GM21825 (cell line): ENCODE data around the gene SCGB1A1.

Experiments used
- ATAC-seq: cut with Tn5 transposase; IDR thresholded peaks from one replicate; pipeline ENCODE4 v1.9.1; 2021; ENCODE audit warnings: mild to moderate bottlenecking, moderate library complexity; ENCODE audit not compliant: unreplicated experiment

The SCGB1A1 gene

DNA sequence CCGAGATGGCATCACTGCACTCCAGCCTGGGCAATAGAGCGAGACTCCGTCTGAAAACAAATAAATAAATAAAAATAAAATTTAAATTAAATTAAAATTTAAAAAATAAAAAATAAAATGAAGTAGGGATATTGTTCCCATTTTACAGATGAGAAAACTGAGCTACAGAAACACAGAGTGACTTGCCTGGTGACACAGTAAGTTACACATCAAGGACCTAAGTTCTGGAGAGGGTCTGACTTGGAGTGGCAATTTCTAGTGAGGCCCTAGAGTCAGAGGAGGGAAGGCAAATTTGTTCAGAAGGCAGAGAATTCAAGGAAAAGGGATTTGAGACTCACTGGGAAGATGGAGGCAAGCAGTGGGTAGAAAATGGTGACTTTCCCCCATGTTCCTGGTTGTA, 2.0 kb downstream of the SCGB1A1 start:
- no peak for ATAC-seq

DNA sequence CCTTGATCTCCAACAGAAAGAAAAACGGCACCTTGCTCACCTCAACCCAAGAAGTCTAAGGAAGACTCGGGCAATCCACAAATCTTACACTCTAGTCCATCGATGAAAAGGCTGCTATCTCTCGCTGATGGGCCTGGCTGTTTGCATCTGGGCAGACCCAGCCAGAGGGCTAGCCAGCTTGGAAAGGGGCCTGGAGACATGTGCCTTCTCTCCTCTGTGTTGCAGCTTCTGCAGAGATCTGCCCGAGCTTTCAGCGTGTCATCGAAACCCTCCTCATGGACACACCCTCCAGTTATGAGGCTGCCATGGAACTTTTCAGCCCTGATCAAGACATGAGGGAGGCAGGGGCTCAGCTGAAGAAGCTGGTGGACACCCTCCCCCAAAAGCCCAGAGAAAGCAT, 3.2 kb downstream of the SCGB1A1 start:
- ATAC-seq = no peak

DNA sequence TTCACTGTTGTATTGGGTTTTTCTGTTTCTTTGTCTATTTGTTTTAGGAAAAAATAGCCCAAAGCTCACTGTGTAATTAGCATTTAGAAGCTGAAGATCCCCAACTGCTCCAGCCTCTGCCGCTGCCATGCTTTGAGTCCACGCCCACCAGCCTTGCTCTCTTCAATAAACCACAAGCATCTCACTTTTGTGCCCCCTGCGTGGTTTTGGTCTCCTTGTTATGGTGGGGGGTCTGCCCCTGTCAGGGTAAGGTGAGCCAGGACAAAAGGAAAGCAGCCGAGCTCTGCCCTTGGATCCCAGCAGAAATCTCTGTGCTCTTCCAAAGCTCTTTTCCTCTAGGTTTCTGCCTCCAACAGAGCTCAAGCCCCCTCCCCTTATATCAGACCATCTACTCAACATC, 4.2 kb downstream of the SCGB1A1 start:
- ATAC-seq = no peak

DNA sequence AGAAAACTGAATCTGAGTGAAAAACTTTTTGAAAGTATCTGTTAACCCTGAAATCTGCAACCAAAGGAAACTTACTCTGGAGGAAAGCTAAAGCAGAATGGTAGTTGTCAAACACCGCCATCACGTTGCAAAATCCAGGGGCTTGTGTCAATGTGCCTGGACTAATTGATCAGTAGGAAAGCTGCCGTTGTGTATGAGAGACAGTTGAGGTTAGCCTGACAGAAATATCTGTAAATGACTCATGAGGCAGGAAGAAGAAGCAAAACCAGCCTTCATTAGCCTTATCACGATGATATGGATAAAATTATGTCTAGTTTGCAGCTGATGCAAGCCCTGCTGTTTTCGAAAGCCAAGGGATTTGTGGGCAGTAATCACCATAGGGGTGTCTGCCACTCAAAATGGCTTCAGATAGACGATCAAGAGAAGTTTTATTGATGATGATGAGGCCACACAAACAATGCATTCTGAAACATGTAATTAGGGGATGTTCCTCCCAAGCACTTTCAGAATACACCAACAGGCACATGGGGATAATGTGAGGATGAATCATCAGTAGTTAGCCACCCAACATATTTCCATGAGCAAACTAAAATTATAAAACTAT, 8.9 kb downstream of the SCGB1A1 start:
- ATAC-seq = no peak

DNA sequence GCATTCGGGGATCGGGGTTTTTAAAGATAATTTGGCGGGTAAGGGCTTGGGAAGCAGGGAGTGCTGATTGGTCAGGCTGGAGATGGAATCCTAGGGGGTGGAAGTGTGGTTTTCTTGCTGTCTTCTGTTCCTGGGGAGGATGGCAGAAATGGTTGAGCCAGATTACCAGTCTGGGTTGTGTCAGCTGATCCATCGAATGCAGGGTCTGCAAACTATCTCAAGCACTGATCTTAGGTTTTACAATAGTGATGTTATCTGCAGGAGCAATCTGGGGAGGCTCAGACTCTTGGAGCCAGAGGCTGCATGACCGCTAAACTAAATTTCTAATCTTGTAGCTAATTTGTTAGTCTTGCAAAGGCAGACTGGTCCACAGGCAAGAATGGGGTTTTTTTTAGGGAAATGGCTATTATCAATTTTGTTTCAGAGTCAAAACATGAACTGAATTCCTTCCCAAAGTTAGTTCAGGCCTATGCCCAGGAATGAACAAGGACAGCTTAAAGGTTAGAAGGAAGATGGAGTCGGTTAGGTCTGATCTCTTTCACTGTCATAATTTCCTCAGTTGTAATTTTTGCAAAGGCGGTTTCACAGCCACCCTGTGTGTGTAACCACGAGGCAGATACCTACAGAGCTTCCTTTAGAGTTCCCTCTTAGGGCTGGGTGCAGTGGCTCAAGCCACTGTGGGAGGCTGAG, 10.2 kb downstream of the SCGB1A1 start:
- ATAC-seq = no peak

DNA sequence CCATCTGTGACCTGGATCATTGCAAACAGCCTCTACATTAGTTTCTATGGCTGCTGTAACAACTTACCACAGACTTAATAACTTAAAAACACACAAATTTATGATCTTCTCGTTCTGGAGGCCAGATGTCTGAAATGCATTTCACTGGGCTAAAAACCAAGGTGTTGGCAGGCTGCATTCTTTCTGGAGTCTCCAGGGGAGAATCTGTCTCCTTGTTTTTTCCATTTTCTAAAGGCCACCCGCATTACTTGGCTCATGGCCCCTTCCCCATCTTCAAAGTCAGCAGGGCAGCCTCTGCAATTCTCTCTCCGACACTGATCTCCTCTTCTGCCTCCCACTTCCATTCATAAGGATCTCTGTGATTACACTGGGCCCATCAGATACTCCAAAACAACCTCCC, 11.6 kb downstream of the SCGB1A1 start:
- no peak for ATAC-seq

DNA sequence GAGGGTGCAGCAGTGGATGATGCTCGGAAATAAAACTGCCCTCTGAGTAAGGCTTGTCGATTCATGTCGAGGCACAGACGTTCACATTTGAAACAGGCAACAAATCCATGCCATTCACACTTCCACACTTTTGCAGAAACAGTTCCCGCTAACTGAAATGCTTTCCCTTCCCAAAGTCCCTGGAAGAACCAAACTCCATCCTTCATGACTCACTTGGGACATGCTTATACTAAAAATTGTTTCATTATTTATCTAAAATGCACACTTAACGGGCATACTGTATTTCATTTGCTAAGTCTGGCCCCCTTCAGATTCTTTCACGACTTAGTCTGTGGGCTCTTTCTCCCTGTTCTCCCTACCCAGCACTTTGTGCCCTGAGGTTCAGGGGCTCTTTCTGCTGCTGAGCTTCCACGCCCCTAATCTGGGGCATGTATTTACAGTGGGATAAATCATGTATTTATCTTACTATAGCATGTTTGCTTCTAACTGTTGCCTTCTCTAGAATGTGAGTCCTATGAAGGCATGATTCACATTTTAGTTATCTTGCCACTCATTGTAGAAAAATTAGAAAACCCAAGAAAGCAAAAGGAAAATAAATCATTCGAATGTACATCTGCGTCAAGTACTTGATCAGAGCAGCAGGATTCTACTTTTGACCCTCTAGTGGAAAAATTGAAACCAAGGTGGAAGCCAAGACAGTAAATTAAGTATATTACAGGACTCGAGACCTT, 12.5 kb downstream of the SCGB1A1 start:
- no peak for ATAC-seq

DNA sequence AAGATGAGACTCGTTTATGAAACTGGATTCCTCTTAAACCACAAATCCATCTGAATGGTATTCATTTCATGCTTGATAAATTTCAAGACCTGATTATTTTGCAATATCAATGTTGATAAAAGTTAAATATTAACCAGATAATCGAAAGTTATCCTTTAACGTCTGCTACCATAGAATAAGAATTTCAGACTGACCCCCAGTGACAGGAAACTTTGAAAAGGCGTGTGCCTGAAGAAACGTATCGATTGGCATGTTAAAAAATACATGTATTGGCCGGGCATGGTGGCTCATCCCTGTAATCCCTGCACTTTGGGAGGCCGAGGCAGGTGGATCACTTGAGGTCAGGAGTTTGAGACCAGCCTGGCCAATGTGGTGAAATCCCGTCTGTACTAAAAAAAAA, 13.9 kb downstream of the SCGB1A1 start:
- ATAC-seq = no peak

DNA sequence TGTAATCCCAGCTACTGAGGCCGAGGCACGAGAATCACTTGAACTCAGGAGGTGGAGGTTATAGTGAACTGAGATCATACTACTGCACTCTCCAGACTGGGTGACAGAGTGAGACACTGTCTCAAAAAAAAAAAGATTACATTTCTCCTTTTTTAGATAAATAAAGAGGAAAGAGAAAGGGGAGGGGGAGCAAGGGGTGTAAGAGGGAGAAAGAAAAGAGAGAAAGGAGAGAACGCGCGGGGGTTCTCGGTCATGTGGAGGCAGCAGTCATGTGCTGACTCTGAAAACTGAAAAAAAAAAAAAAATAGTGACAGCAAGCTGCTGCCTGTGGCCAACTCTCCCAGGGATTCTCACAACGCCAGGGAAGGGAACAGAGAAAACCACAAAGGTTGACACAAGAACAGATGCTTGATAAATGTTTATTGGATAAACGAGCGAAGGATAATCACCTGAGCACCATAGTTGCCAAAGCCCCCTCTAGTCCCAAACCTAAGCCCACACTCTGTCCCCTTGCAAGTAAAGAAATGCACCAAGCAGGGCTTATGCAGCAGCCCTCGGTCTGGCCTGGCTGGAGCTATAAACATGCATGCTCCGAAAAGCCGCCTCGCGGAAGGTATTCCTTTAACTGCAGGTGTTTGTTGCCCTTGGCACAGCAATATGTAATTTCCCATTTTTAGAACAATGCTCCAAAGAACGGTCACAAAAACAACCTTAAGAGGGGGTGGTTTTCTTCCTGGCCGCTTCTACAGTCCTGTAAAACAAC, 14.5 kb downstream of the SCGB1A1 start:
- no peak for ATAC-seq

DNA sequence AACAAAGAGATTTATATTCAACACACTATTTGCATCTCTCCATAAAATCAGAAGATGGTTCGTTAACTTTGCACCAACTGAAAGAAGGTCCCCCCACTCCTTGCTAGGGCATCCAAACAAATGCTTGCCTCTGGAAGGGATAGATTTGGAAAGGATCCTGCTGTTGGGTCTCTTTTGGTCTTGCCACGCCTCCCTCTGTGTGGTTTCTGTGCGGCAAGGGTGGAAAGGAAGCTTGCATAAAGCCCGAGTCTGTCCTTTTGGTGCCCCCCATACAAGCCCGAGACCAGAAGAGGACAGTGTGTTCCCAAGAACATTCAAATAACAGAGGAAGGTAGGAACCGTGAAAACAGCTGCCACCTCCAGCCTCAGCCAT, 15.1 kb downstream of the SCGB1A1 start:
- no peak for ATAC-seq

DNA sequence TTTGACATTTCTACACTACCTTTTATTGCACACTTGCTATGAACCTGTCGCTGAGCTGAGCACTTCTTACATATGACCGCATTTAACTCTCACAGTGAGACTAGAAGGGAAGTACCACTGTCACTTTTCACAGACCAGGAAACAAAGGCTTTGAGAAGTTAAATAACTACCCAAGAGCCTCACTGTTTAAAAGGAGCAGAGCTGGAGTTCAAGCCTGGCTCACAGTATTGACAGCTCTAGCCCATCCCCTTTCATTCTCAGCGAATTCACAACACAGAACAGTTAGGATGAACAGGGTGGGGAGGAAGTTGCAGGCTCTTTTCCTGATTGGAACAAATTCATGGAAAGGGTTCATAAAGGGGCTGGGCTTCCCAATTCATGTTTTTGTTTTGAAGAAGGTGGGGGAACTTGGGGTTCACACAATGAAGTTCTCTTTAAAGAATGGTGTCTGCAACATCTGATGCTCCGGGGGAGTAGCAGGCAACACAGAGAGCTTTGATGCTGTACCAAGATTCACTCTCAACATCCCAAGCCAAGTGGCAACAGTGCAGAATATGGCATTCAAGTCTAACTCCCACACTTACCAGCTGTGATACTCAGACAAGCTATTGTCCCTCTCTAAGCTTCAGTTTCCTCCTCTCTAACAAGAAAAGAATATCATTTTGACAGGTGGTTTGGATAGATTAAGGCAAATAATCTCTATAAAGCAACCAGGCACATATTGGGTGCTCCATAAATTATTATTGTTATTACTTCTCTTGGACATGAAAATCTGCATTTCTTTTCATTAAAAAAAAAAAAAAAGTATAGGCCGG, 17.2 kb downstream of the SCGB1A1 start:
- no peak for ATAC-seq

DNA sequence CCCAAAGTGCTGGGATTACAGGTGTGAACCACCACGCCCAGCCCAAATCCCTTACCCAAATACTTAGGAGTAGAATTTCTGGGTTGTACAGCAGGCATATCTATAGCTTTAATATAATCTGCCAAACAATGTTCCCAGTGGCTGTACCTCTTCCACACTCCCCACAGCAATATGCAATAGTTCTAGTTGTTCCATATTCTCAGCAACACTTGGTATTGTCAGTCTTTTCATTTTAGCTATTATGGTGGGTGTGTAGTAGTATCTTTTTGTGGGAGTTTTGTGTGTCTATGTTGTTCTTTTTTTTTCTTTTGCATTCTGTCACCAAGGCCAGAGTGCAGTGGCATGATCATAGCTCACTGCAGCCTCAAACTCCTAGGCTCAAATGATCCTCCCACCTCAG, 18.8 kb downstream of the SCGB1A1 start:
- no peak for ATAC-seq

DNA sequence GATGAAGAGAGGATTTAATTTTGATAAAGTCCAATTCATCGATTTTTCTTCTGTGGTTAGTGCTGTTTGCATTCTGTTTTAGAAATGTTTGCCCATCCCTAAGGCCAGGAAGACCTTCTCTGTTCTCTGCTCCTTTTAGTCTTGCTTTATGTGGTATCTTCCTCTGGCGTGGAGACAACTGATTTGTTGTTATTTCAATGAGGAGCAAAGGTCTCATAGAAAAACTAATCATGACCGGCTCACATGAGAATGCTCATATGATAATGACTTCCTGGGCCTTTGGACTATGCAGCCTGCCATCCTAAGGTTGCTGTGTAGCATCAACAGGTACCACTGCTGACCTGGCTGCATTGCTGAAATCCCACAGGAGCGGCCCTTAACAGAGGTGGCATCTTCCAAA, 19.8 kb downstream of the SCGB1A1 start:
- ATAC-seq = no peak

DNA sequence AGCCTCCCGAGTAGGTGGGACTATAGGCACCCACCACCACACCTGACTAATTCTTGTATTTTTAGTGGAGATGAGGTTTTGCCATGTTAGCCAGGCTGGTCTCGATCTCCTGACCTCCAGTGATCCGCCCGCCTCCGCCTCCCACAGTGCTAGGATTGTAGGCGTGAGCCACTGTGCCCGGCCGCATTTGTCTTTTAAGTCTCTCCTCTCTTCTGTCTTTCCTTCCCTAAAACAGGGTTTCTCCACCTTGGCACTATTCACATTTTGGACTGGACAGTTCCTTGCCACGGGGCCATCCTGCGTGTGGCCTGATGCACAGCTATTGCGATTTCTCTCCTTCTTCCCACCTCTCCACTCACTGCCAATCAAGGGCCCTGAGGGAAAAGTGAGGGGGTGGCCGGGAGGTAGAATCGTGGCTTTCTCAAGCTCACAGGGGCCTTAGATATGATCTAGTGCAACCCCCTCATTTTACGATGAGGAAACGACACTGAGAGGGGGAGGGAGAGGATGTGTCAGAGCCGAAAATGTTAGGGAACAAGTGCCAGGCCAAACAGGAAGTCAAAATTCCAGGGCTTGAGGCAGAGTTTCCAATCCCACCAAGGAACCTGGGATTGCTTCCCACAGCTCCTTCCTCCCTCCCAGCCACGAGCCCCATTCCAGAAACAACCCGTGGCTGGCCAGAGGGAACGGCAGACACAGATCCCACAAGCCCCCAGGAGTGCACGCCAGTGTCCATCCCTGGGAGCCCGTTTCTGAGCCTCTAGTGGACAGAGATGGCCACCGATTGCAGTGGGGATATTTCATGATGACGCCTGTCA, 21.2 kb downstream of the SCGB1A1 start:
- ATAC-seq = no peak

DNA sequence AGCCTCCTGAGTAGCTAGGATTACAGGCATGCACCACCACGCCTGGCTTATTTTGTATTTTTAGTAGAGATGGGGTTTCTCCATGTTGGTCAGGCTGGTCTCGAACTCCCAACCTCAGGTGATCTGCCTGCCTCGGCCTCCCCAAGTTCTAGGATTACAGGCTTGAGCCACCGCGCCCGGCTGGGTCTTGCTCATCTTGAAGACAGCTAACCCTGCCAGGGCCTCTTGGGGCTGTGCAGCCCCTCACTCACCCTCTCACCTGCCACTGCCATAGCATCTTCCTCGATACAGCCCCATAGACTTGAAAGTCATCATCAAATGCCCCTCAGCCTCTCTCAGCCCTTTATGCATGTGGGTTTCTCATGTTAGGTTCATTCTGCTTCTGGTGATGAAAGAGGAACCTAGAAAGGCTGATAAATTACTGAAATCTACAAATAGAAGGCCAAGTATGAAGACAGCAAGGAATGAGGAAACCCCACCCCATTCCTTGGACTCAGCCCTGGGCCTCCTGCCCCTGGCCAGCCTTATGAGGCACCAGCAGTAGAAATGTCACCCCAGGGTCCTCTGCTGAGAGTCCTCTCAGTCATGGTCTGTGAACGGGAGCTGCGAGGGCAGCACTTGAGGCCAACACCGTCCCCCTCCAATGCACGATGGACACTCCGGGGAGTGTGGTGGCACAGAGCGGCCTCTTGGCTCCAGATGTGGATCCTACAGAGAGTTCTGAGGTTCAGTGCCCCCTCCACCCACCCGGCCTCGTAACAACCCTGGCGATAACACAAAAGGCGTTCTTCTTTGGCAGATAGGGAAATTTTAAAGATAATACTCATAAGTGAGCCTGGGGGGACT, 24.8 kb downstream of the SCGB1A1 start:
- ATAC-seq = no peak

DNA sequence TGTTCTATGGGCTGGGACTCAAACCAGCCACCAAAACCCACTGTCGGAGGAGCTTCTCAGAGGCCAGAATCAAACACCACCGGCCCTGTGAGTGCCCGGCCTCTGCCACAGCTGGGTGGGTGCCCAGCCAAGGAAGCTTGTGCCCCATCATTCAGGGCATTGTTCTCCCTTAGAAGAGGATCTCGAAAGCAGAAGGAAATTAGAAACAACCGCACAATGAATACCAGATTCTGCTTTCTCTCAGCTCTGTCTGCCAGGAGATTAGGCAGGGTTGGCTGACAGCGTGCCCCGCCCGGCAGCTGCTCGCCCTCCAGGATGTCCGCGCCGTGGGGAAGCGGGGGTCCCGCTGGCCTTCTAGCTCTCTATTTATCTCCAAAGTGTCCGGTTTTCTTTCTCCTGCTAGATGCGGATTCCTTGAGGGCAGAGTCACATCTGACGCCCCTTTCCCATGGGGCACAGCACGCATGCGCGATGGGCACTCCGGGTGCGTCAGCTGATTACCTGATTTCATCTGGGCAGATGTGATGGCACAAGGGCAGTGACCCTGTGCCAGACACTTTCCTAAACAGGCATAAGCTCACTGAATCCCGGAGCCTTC, 25.5 kb downstream of the SCGB1A1 start:
- ATAC-seq = no peak

DNA sequence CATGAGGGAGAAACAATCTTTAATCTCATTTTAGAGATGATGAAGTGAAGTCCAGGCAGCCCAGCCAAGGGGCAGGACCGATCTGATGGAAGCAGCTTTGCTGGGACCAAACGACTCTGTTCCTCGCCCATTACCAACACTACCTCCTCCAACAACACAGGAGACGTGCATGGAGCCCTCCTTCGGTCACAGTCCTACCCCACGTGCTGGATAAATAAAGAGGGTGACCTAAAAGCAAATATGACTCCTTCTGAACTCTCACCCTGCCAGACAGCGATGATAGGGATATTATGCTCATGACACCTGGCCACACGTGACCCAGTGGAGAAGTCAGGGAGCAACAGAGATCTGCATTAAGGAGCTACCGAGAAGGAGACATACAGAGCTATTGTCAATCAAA, 26.0 kb downstream of the SCGB1A1 start:
- ATAC-seq = no peak

DNA sequence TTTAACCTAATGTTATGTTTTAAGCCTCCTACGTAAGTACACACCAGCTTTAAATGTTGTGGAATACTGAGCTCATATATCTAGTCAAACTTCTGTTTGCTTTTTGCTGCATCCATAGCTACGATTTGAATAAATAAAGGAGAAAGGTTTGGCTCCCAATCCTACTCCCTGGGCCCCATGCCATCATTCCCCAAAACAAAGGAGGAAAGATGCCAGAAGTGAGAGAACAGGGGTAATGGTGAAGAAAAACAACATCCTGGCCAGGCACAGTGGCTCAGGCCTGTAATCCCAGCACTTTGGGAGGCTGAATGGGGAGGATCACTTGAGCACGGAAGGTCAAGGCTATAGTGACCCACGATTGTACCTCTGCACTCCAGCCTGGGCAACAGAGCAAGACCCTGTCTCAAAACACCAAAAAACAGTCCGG, 26.5 kb downstream of the SCGB1A1 start:
- no peak for ATAC-seq

DNA sequence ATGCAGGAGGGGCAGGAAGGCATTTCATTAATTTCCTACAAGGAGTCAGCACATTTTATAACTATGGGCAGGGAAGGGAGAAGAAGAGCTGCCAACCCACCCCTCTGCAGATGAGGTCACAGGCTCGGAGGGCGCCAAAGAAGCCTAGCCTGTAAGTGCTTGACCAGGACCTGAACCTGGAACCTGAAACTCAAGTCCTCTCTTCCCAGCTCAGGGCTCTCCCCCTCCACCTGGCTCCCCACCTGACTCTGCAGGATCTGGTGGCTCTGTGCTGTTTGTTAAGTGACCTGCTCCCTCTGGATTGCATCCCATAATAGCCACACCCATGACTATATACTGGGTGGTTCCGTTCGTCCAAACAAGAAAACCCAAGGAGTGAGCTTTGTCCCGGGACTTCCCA, 27.3 kb downstream of the SCGB1A1 start:
- ATAC-seq = no peak
